CD14-positive monocyte (primary cell): ENCODE results near the gene LRRC25. TPM values are rescaled to one million over a fixed set of nuclear protein-coding genes. Genes with fewer than 3 reads are reported as not detected.

Source experiments
- DNase-seq, 3 donors: peaks; one replicate each; pipeline ENCODE4 v3.0.0-alpha.2; 2011 to 2022
- H2AFZ ChIP-seq: 2 replicates; pipeline ENCODE4 v1.6.0; 2012; ENCODE audit warnings: mild to moderate bottlenecking, low read depth, low read length, inconsistent platforms; ENCODE audit not compliant: insufficient read depth, poor library complexity, severe bottlenecking
- H3K27ac ChIP-seq, 2 donors: 1 replicate in 1 of 2; 2 replicates in 1 of 2; pipeline ENCODE4 v1.5.1; 2012 to 2013; ENCODE audit warnings: low read length in 2 of 2, control low read depth in 1 of 2, inconsistent platforms in 1 of 2, low read depth in 1 of 2, mild to moderate bottlenecking in 1 of 2
- H3K27me3 ChIP-seq, 2 donors: one replicate each; pipeline versions ENCODE4 v1.6.0 to v1.6.1; 2011 to 2013; ENCODE audit warnings: low read length in 2 of 2; ENCODE audit not compliant: control insufficient read depth in 2 of 2, insufficient read depth in 2 of 2
- H3K36me3 ChIP-seq, 2 donors: replicated peaks in 1 of 2; 1 replicate in 1 of 2; 2 replicates in 1 of 2; pipeline versions ENCODE4 v1.5.1 to v1.6.1; 2012 to 2013; ENCODE audit warnings: low read length in 2 of 2, control low read depth in 1 of 2, inconsistent platforms in 1 of 2, mild to moderate bottlenecking in 1 of 2; ENCODE audit not compliant: insufficient read depth in 2 of 2, control insufficient read depth in 1 of 2
- H3K4me1 ChIP-seq, 2 donors: 1 replicate in 1 of 2; 2 replicates in 1 of 2; pipeline versions ENCODE4 v1.5.1 to v1.6.1; 2012 to 2013; ENCODE audit warnings: low read length in 2 of 2, control low read depth in 1 of 2, inconsistent platforms in 1 of 2, mild to moderate bottlenecking in 1 of 2, moderate library complexity in 1 of 2; ENCODE audit not compliant: insufficient read depth in 2 of 2, control insufficient read depth in 1 of 2
- H3K4me2 ChIP-seq: replicated peaks from 2 replicates; pipeline ENCODE3; 2012; ENCODE audit warnings: low read length, moderate library complexity, mild to moderate bottlenecking; ENCODE audit not compliant: poor library complexity, severe bottlenecking; ENCODE audit errors: extremely low read depth
- H3K4me3 ChIP-seq, 3 experiments: fragments of 200-600 bp in 1 of 3; sonication (generic) in 1 of 3; replicated peaks in 1 of 3; 1 replicate in 2 of 3; 2 replicates in 1 of 3; pipeline ENCODE4 v1.5.1; 2011 to 2013; ENCODE audit warnings: low read length in 3 of 3, mild to moderate bottlenecking in 3 of 3, control low read depth in 2 of 3, low read depth in 2 of 3, inconsistent platforms in 1 of 3, moderate library complexity in 1 of 3
- H3K79me2 ChIP-seq: 2 replicates; pipeline ENCODE4 v1.6.0; 2012; ENCODE audit warnings: mild to moderate bottlenecking, control low read depth, inconsistent platforms, low read length, moderate library complexity; ENCODE audit not compliant: insufficient read depth
- H3K9ac ChIP-seq: 2 replicates; pipeline ENCODE4 v1.6.0; 2017; ENCODE audit warnings: low read length, mild to moderate bottlenecking; ENCODE audit not compliant: insufficient read depth, poor library complexity, severe bottlenecking
- H3K9me3 ChIP-seq, 2 donors: replicated peaks in 1 of 2; 1 replicate in 1 of 2; 2 replicates in 1 of 2; pipeline versions ENCODE4 v1.5.1 to v1.6.1; 2012 to 2013; ENCODE audit warnings: low read length in 2 of 2, control low read depth in 1 of 2; ENCODE audit not compliant: control insufficient read depth in 1 of 2, insufficient read depth in 1 of 2
- H4K20me1 ChIP-seq: 2 replicates; pipeline ENCODE4 v1.6.0; 2012; ENCODE audit warnings: mild to moderate bottlenecking, low read length, control low read depth, moderate library complexity; ENCODE audit not compliant: insufficient read depth
- H3K27ac Mint-ChIP-seq, 7 donors: one replicate each; pipeline ENCODE4 v1.8.0; 2020; ENCODE audit warnings: mild to moderate bottlenecking in 7 of 7, mixed read lengths in 7 of 7, moderate library complexity in 6 of 7, inconsistent platforms in 2 of 7
- H3K27me3 Mint-ChIP-seq, 3 donors: one replicate each; pipeline ENCODE4 v1.8.0; 2021 to 2022; ENCODE audit warnings: low read depth in 3 of 3, mild to moderate bottlenecking in 3 of 3, mixed read lengths in 3 of 3, moderate library complexity in 3 of 3, inconsistent platforms in 1 of 3
- H3K36me3 Mint-ChIP-seq, 2 donors: one replicate each; pipeline ENCODE4 v1.8.0; 2020; ENCODE audit warnings: mixed read lengths in 2 of 2, inconsistent platforms in 1 of 2, mild to moderate bottlenecking in 1 of 2
- H3K4me1 Mint-ChIP-seq: one replicate; pipeline ENCODE4 v1.8.0; 2020; ENCODE audit warnings: mild to moderate bottlenecking, mixed read lengths
- H3K4me3 Mint-ChIP-seq, 2 donors: one replicate each; pipeline ENCODE4 v1.8.0; 2020; ENCODE audit warnings: mild to moderate bottlenecking in 2 of 2, mixed read lengths in 2 of 2, moderate library complexity in 1 of 2
- H3K9me3 Mint-ChIP-seq, 7 donors: one replicate each; pipeline ENCODE4 v1.8.0; 2020 to 2022; ENCODE audit warnings: mixed read lengths in 7 of 7, mild to moderate bottlenecking in 6 of 7, moderate library complexity in 6 of 7, inconsistent platforms in 2 of 7
- WGBS: methylation state at CpG from one replicate; pipeline ENCODE4 v1.1.5; 2013; ENCODE audit warnings: missing lambda C conversion rate; ENCODE audit not compliant: insufficient coverage; 5-methylcytosine and 5-hydroxymethylcytosine counted together
- intact Hi-C, 2 donors: fragments of 100-400 bp; cut with micrococcal nuclease; formaldehyde crosslinking; loops; one replicate each; pipeline versions ENCODE4 v1.15.0 to v1.15.1; 2023
- polyA plus RNA-seq, 3 donors: library from polyadenylated mRNA; depleted of rRNA in 1 of 3; unstranded in 2 of 3; stranded (reverse) in 1 of 3; fragments of 300-500 nt in 2 of 3; fragments of >200 nt in 1 of 3; fragmentation: Illumina TruSeq in 2 of 3; gene quantifications; 1 replicate in 2 of 3; 2 replicates in 1 of 3; pipeline ENCODE4 v1.2.3, GENCODE V29; 2012 to 2021
- TF ChIP-seq, protein P1 (sequence below): fragments of 200-600 bp; IDR thresholded peaks from one replicate; pipeline ENCODE4 v1.8.0; 2022; ENCODE audit warnings: antibody characterized with exemption, mild to moderate bottlenecking

Gene LRRC25
- polyA plus RNA-seq, 3 donors: 173 to 581 (median 416) TPM

DNA sequence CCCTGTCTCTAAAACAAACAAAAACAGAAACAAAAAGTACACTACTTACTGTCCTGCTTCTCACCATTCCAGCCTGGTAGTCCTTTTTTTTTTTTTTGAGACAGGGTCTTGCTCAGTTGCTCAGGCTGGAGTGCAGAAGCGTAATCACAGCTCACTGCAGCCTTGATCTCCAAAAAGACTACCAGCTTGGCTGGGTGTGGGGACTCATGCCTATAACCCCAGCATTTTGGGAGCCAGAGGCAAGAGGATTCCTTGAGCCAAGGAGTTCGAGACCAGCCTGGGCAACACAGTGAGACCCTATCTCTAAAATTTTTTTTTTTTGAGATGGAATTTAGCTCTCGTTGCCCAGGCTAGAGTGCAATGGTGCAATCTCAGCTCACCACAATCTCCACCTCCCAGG is 16.6 kb downstream of the LRRC25 start:
- no peaks in the 10 kb centered on the region for H3K36me3 ChIP-seq
- H3K4me2 ChIP-seq: no peak overlapping the region
- 100% methylated on average over 2 of the region's 3 CpGs for WGBS
- Mint-ChIP-seq H3K27ac (peak overlapping the region in 5 of 7 donors; percentile 87 to 96 (median 90)), H3K36me3 (no peaks in the 10 kb centered on the region), H3K27me3 (peaks cover 3 to 17% (median 16%) of the 10 kb centered on the region in 3 donors), H3K9me3 (peaks cover 0 to 3% (median 0%) of the 10 kb centered on the region in 7 donors), H3K4me3 (no peak overlapping the region), H3K4me1 (peaks cover 44% of the 10 kb centered on the region)
- H3K9ac ChIP-seq: no peak overlapping the region
- no peak for DNase-seq
- peaks cover 23 to 41% of the 10 kb centered on the region in 2 donors for H3K4me1 ChIP-seq
- no peaks in the 10 kb centered on the region for H3K79me2 ChIP-seq
- TF ChIP-seq, protein P1, sequence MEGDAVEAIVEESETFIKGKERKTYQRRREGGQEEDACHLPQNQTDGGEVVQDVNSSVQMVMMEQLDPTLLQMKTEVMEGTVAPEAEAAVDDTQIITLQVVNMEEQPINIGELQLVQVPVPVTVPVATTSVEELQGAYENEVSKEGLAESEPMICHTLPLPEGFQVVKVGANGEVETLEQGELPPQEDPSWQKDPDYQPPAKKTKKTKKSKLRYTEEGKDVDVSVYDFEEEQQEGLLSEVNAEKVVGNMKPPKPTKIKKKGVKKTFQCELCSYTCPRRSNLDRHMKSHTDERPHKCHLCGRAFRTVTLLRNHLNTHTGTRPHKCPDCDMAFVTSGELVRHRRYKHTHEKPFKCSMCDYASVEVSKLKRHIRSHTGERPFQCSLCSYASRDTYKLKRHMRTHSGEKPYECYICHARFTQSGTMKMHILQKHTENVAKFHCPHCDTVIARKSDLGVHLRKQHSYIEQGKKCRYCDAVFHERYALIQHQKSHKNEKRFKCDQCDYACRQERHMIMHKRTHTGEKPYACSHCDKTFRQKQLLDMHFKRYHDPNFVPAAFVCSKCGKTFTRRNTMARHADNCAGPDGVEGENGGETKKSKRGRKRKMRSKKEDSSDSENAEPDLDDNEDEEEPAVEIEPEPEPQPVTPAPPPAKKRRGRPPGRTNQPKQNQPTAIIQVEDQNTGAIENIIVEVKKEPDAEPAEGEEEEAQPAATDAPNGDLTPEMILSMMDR: no peak
- intact Hi-C loops: no loop called here
- peaks cover 6% of the 10 kb centered on the region for H4K20me1 ChIP-seq
- H3K27me3 ChIP-seq: peaks cover 0 to 4% of the 10 kb centered on the region in 2 donors
- H3K4me3 ChIP-seq: no peak overlapping the region
- no peaks in the 10 kb centered on the region for H3K9me3 ChIP-seq
- peak overlapping the region; percentile 69 to 74 for H3K27ac ChIP-seq
- H2AFZ ChIP-seq: no peak overlapping the region

DNA sequence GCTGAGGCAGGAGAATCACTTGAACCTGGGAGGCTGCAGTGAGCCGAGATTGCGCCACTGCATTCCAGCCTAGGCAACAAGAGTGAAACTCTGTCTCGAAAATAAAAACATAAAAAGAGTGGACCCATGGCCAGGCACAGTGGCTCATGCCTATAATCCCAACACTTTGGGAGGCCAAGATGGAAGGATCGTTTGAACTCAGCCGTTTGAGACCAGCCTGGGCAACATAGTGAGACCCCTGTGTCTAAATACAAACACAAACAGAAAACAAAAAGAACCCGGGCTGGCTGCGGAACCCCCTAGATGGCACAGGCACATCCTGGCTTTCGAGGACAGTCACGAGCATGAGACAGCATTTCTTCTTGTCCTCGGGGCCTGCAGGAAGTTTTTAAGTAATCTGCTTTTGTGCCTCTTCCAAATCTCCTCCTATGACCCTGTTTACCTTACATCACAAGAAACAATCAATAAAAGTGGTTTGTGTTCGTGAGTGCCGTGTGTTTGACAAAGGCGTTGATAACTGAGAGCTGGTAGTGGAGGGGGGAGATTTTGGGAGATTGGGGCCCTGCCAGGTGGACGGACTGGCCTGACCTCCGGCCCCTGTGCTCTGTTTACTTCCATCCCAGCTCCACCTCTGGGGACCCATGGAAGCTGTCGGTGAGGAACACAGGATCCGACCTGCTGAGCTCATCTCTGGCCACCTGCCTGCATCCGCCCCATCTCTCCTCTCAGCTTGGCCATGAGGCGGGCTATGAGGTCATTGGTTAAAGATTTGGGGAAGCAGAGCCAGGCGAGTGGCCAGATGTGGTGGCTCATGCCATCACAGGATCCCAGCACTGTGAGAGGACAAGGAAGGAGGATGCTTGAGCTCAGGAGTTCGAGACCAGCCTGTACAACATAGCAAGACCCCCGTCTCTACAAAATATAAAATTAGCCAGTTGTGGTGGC is 17.3 kb downstream of the LRRC25 start:
- H3K4me1 Mint-ChIP-seq: peaks cover 46% of the 10 kb centered on the region
- Histone ChIP-seq H3K36me3 (no peaks in the 10 kb centered on the region), H3K27ac (peak overlapping the region; percentile 69 to 74), H3K4me1 (peaks cover 30 to 45% of the 10 kb centered on the region in 2 donors), H2AFZ (peak overlapping the region; percentile 1), H4K20me1 (no peaks in the 10 kb centered on the region), H3K79me2 (no peaks in the 10 kb centered on the region), H3K9ac (no peak overlapping the region), H3K27me3 (no peaks in the 10 kb centered on the region), H3K4me2 (peak overlapping the region; percentile 1), H3K9me3 (no peaks in the 10 kb centered on the region), H3K4me3 (peak overlapping the region in 1 of 3 experiments; percentile 4)
- peak overlapping the region; percentile 82 to 96 (median 90) for H3K27ac Mint-ChIP-seq
- intact Hi-C loops: loop anchor here in 1 of 2 donors (5.0 kb wide), 1 partner anchor 38 kb away; the partner anchor contains the start of gene PGPEP1
- no peaks in the 10 kb centered on the region for H3K36me3 Mint-ChIP-seq
- peaks cover 0 to 13% (median 9%) of the 10 kb centered on the region in 3 donors for H3K27me3 Mint-ChIP-seq
- WGBS: 42% methylated on average over 9 of the region's 22 CpGs
- H3K4me3 Mint-ChIP-seq: peak overlapping the region in 1 of 2 donors; percentile 59
- TF ChIP-seq, protein P1: no peak
- H3K9me3 Mint-ChIP-seq: peaks cover 0 to 2% (median 0%) of the 10 kb centered on the region in 7 donors
- DNase-seq: peak; percentile 73 to 84 (median 74)
